HEK293 (cell line): Measurements from ENCODE around the gene ODAD3.

Experiments used
- ATF2 ChIP-seq: fragments of 450-650 bp; formaldehyde crosslinking; IDR thresholded peaks from 2 replicates; pipeline ENCODE4 v1.5.1; 2016; ENCODE audit warnings: missing biosample characterization, missing genetic modification characterization, low read depth
- CTCF ChIP-seq: fragments of 450-650 bp; formaldehyde crosslinking; IDR thresholded peaks from 2 replicates; pipeline ENCODE4 v1.5.1; 2016; ENCODE audit warnings: missing biosample characterization, missing genetic modification characterization
- HOXA7 ChIP-seq: sonication (generic); formaldehyde crosslinking; IDR thresholded peaks from 2 replicates; pipeline ENCODE4 v1.8.1; 2022; ENCODE audit warnings: missing genetic modification reagents, borderline replicate concordance
- INSM2 ChIP-seq: fragments of 450-650 bp; formaldehyde crosslinking; IDR thresholded peaks from 2 replicates; pipeline ENCODE4 v1.5.1; 2016; ENCODE audit warnings: missing biosample characterization, missing genetic modification characterization
- KLF16 ChIP-seq: fragments of 450-650 bp; formaldehyde crosslinking; IDR thresholded peaks from 2 replicates; pipeline ENCODE4 v1.5.1; 2017; ENCODE audit warnings: missing biosample characterization, missing genetic modification characterization
- MZF1 ChIP-seq: fragments of 450-650 bp; formaldehyde crosslinking; IDR thresholded peaks from 2 replicates; pipeline ENCODE4 v1.5.1; 2017; ENCODE audit warnings: missing biosample characterization, missing genetic modification characterization, borderline replicate concordance
- OSR2 ChIP-seq: fragments of 450-650 bp; formaldehyde crosslinking; IDR thresholded peaks from 2 replicates; pipeline ENCODE4 v1.5.1; 2016; ENCODE audit warnings: missing biosample characterization, missing genetic modification characterization
- WT1 ChIP-seq: fragments of 450-650 bp; formaldehyde crosslinking; IDR thresholded peaks from 2 replicates; pipeline ENCODE4 v1.5.1; 2016; ENCODE audit warnings: missing biosample characterization, missing genetic modification characterization
- YY2 ChIP-seq: fragments of 450-650 bp; formaldehyde crosslinking; IDR thresholded peaks from 2 replicates; pipeline ENCODE4 v1.5.1; 2016; ENCODE audit warnings: missing biosample characterization, missing genetic modification characterization
- ZBTB21 ChIP-seq: fragments of 450-650 bp; formaldehyde crosslinking; IDR thresholded peaks from 2 replicates; pipeline ENCODE4 v1.5.1; 2017; ENCODE audit warnings: missing biosample characterization, missing genetic modification characterization
- ZBTB48 ChIP-seq: fragments of 450-650 bp; formaldehyde crosslinking; IDR thresholded peaks from 2 replicates; pipeline ENCODE4 v1.5.1; 2016; ENCODE audit warnings: missing biosample characterization, missing genetic modification characterization
- ZBTB7A ChIP-seq: fragments of 450-650 bp; formaldehyde crosslinking; IDR thresholded peaks from 2 replicates; pipeline ENCODE4 v1.5.1; 2016; ENCODE audit warnings: low read depth, missing biosample characterization, missing genetic modification characterization
- ZBTB8A ChIP-seq: fragments of 450-650 bp; formaldehyde crosslinking; IDR thresholded peaks from 2 replicates; pipeline ENCODE4 v1.5.1; 2016; ENCODE audit warnings: missing biosample characterization, missing genetic modification characterization
- ZNF175 ChIP-seq: fragments of 450-650 bp; formaldehyde crosslinking; IDR thresholded peaks from 2 replicates; pipeline ENCODE4 v1.5.1; 2016; ENCODE audit warnings: missing biosample characterization, missing genetic modification characterization
- ZNF184 ChIP-seq: fragments of 450-650 bp; IDR thresholded peaks from 2 replicates; pipeline ENCODE4 v1.5.1; 2018; ENCODE audit warnings: missing biosample characterization, mild to moderate bottlenecking, missing genetic modification characterization
- ZNF223 ChIP-seq: fragments of 450-650 bp; formaldehyde crosslinking; IDR thresholded peaks from 2 replicates; pipeline ENCODE4 v1.5.1; 2016; ENCODE audit warnings: missing biosample characterization, missing genetic modification characterization
- ZNF26 ChIP-seq: fragments of 450-650 bp; formaldehyde crosslinking; IDR thresholded peaks from 2 replicates; pipeline ENCODE4 v1.5.1; 2016; ENCODE audit warnings: missing biosample characterization, missing genetic modification characterization
- ZNF266 ChIP-seq: fragments of 450-650 bp; formaldehyde crosslinking; IDR thresholded peaks from 2 replicates; pipeline ENCODE4 v1.5.1; 2016; ENCODE audit warnings: missing biosample characterization, missing genetic modification characterization, low read depth
- ZNF341 ChIP-seq: fragments of 450-650 bp; formaldehyde crosslinking; IDR thresholded peaks from 2 replicates; pipeline ENCODE4; 2016; ENCODE audit warnings: low read depth, missing biosample characterization, missing genetic modification characterization
- ZNF350 ChIP-seq: fragments of 450-650 bp; formaldehyde crosslinking; IDR thresholded peaks from 2 replicates; pipeline ENCODE4 v1.5.0; 2017; ENCODE audit warnings: missing biosample characterization, mild to moderate bottlenecking, missing genetic modification characterization
- ZNF398 ChIP-seq: fragments of 450-650 bp; formaldehyde crosslinking; IDR thresholded peaks from 2 replicates; pipeline ENCODE4 v1.5.1; 2017; ENCODE audit warnings: missing biosample characterization, missing genetic modification characterization
- ZNF404 ChIP-seq: fragments of 450-650 bp; formaldehyde crosslinking; IDR thresholded peaks from 2 replicates; pipeline ENCODE4 v1.5.1; 2017; ENCODE audit warnings: missing biosample characterization, missing genetic modification characterization
- ZNF473 ChIP-seq: fragments of 450-650 bp; formaldehyde crosslinking; IDR thresholded peaks from 2 replicates; pipeline ENCODE4 v1.5.1; 2017; ENCODE audit warnings: missing biosample characterization, missing genetic modification characterization
- ZNF501 ChIP-seq: fragments of 450-650 bp; formaldehyde crosslinking; IDR thresholded peaks from 2 replicates; pipeline ENCODE4 v1.5.1; 2016; ENCODE audit warnings: missing biosample characterization, missing genetic modification characterization
- ZNF510 ChIP-seq: fragments of 450-650 bp; formaldehyde crosslinking; IDR thresholded peaks from 2 replicates; pipeline ENCODE4 v1.5.1; 2018; ENCODE audit warnings: mild to moderate bottlenecking, missing genetic modification characterization, missing biosample characterization; ENCODE audit not compliant: insufficient replicate concordance
- ZNF560 ChIP-seq: fragments of 450-650 bp; formaldehyde crosslinking; IDR thresholded peaks from 2 replicates; pipeline ENCODE4 v1.5.1; 2017; ENCODE audit warnings: missing biosample characterization, missing genetic modification characterization, borderline replicate concordance
- ZNF580 ChIP-seq: fragments of 450-650 bp; formaldehyde crosslinking; IDR thresholded peaks from 2 replicates; pipeline ENCODE4 v1.5.1; 2016; ENCODE audit warnings: missing biosample characterization, missing genetic modification characterization
- ZNF585B ChIP-seq: fragments of 450-650 bp; formaldehyde crosslinking; IDR thresholded peaks from 2 replicates; pipeline ENCODE4 v1.5.1; 2016; ENCODE audit warnings: missing biosample characterization, missing genetic modification characterization
- ZNF600 ChIP-seq: fragments of 450-650 bp; formaldehyde crosslinking; IDR thresholded peaks from 2 replicates; pipeline ENCODE4 v1.5.1; 2016; ENCODE audit warnings: missing biosample characterization, missing genetic modification characterization
- ZNF621 ChIP-seq: fragments of 450-650 bp; formaldehyde crosslinking; IDR thresholded peaks from 2 replicates; pipeline ENCODE4 v1.5.1; 2017; ENCODE audit warnings: missing biosample characterization, missing genetic modification characterization
- ZNF670 ChIP-seq: fragments of 450-650 bp; formaldehyde crosslinking; IDR thresholded peaks from 2 replicates; pipeline ENCODE4 v1.5.1; 2016; ENCODE audit warnings: missing biosample characterization, missing genetic modification characterization, low read depth
- ZNF777 ChIP-seq: fragments of 450-650 bp; formaldehyde crosslinking; IDR thresholded peaks from 2 replicates; pipeline ENCODE4 v1.5.1; 2017; ENCODE audit warnings: missing biosample characterization, missing genetic modification characterization, borderline replicate concordance
- ZSCAN23 ChIP-seq: fragments of 450-650 bp; formaldehyde crosslinking; IDR thresholded peaks from 2 replicates; pipeline ENCODE4 v1.5.1; 2016; ENCODE audit warnings: missing biosample characterization, missing genetic modification characterization

Gene ODAD3

GRCh38 chr19:11435057-11435832, at the start of gene ODAD3, which contains the start of gene PRKCSH (continued):
- TF ChIP-seq INSM2 (tag by site-specific recombination), result no peak
- TF ChIP-seq ZNF560 (tag by site-specific recombination), result no peak
- TF ChIP-seq ZNF510, result no peak
- peak; percentile 71 for TF ChIP-seq ZBTB21
- TF ChIP-seq KLF16, result peak; percentile 45
- TF ChIP-seq ZNF350 (tag by site-specific recombination), result no peak
- peak; percentile 99 for TF ChIP-seq YY2 (tag by site-specific recombination)
- TF ChIP-seq ZNF580, result peak; percentile 99
- TF ChIP-seq ZNF175 (tag by site-specific recombination), result no peak
- no peak for TF ChIP-seq ZNF404
- no peak for TF ChIP-seq ZNF501 (tag by site-specific recombination)
- no peak for TF ChIP-seq ZNF473 (tag by site-specific recombination)
- peak; percentile 99; the same call in 1 of the 2 replicates for TF ChIP-seq ZBTB48 (tag by site-specific recombination)
- TF ChIP-seq ATF2 (tag by site-specific recombination), result no peak
- peak; percentile 98 for TF ChIP-seq ZNF600
- TF ChIP-seq ZNF585B (tag by site-specific recombination), result no peak
- no peak for TF ChIP-seq ZSCAN23 (tag by site-specific recombination)
- TF ChIP-seq ZNF341, result no peak
- TF ChIP-seq ZNF26 (tag by site-specific recombination), result no peak
- no peak for TF ChIP-seq ZNF184 (tag by site-specific recombination)
- TF ChIP-seq ZBTB8A (tag by site-specific recombination), result 0 out of 2 replicates have a peak, but pooled peaks have one; percentile 37
- TF ChIP-seq ZNF621 (tag by site-specific recombination), result no peak
- TF ChIP-seq ZNF266, result no peak
- peak; percentile 81 for TF ChIP-seq ZNF398 (tag by site-specific recombination)
- TF ChIP-seq OSR2, result no peak
- no peak for TF ChIP-seq WT1
- TF ChIP-seq MZF1 (tag by site-specific recombination), result no peak
- no peak for TF ChIP-seq ZNF670
- TF ChIP-seq HOXA7 (CRISPR knock-in tag), result no peak
- TF ChIP-seq ZNF777 (tag by site-specific recombination), result no peak
- TF ChIP-seq CTCF (tag by site-specific recombination), result peak; percentile 96
- no peak for TF ChIP-seq ZNF223 (tag by site-specific recombination)
- TF ChIP-seq ZBTB7A (tag by site-specific recombination), result no peak
